Left ventricle myocardium superior (tissue), 1 donor: ENCODE measurements around the gene DRD2. TPM values are rescaled to one million over a fixed set of nuclear protein-coding genes. Genes with fewer than 3 reads are reported as not detected.

Experiments
- ATAC-seq: fragments of 200-7000 bp; cut with Tn5 transposase; one replicate; pipeline ENCODE4 v1.9.1; 2020; ENCODE audit warnings: mild to moderate bottlenecking, moderate library complexity
- DNase-seq: peaks from one replicate; pipeline ENCODE4 v3.0.0-alpha.2; 2020
- intact Hi-C: fragments of 100-400 bp; cut with micrococcal nuclease; formaldehyde crosslinking; loops from one replicate; pipeline ENCODE4 v1.11.0; 2022
- total RNA-seq: library from RNA; stranded (reverse); fragmentation: NEBNext Ultra II Directional; extraction: Animal tissue kit (Norgen Biotek cat#: 25700); gene quantifications from one replicate; pipeline ENCODE4 v1.2.1, GENCODE V29; 2021
- donor health status: DM: no; HTN: yes; CAD: no; lungs with severe emphysema.

DRD2 gene
- total RNA-seq, 1 donor from 2014 or later = not detected

DNA sequence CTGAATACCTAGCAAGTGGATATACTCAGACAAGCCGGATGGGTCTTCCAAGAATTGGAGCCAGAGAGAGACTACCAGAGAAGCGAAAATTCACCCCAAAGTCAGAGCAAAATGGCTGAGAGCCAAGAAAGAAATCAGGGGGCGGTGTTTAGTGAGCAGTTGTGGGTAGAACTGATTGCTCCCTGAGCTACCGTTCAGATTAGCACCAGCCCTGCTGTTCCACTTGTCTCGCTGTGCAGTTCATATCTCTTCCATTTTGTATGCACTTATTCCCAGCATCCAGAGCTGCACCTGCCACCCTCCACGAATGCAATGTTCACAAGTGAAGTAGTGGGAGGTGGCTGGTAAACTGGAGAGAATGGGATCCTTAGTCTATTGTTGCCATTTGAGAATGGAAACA is 25.5 kb downstream of the DRD2 start:
- intact Hi-C loops = no loop called here
- DNase-seq = no peak
- ATAC-seq = no peak

DNA sequence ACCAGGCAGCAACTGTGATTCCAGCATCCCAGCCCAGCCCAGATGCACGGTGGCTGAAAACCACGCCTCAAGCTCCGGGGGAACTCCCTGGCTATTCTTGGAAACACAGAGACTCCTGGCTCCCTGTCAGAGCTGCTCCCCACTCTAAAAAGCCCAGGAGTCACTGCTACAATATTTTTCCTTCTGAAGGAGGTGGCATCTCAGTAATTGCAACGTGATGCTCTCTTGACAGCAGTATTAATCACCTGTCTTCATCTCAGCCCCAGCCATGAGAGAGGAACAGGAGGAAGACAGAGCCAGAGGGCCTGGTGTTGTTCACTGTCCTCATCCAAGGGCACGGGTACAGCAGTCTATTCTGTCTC is 26.9 kb downstream of the DRD2 start:
- intact Hi-C loops = no loop called here
- ATAC-seq (no peak), DNase-seq (no peak)

DNA sequence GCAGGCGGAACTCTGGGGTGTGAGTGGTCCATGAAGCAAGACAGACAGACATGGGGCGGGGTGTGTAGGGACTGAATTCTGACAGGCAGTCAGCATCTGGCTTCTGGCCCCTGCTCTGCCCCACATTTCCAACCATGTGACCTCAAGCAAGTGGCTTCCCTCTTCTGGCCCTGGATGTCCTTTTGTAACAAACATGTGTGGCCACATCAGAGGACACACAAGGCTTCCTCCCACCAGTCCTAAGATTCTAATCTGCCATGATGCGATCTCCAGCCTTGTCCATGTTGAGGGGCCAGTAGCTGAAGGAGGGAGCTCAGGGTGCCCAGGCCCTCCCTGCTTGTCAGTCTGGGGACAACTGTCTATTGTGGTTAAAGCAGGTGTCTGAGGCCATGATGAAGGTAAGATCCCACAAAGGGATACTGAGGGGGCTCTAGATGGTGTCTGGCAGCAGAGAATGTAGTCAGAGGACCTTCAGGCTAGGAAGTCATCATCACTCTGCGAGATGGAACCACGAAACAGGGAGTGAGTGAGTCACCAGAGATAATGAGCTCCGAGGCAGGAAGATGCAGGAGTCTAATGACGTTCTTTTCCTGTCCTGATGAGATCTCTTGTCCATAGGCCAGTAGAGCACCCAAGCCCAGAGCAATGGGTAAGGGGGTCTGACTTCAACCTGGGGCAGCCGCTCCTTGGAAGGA is 27.4 kb downstream of the DRD2 start:
- DNase-seq (no peak), ATAC-seq (no peak)
- intact Hi-C loops = no loop called here

DNA sequence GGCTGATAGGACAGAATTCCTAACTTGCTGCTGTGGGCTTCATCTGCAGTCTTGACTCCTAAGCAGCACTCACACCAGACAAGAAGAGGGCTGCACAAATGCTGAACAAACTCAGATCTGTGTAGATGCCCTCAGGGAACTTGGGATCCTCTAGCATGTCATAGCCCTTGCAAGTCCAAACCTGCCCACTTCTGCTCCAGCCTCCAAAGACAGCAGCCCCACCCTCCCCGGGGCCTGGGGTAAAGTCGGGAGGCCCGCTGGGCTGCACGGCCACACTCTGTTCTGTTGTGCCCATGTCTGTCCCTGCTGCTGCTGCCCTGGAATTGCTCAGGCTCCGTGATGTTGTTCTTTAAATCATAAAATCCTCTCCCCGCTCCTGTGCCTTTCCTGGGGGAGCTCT is 28.3 kb downstream of the DRD2 start:
- DNase-seq (no peak), ATAC-seq (no peak)
- intact Hi-C loops = no loop called here

DNA sequence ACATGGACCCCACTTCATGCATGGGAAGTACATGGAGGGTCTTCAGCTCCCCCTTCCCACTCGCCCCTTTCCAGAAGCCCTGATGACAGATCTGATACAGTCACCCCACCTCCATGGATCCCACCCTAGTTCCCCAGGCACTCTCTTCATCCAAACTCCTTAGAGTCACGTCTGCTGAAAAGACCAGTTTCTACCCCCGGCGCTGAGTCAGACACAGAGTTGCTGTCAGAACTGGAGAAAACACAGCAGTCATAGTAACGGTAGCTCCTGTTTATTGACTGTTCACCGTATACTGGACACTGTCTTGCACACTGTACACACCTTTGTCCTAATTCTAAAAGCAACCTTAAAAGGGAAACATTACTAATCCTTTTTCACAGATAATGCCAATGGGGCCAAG is 29.1 kb downstream of the DRD2 start:
- DNase-seq = no peak
- ATAC-seq = no peak
- intact Hi-C loops = no loop called here

DNA sequence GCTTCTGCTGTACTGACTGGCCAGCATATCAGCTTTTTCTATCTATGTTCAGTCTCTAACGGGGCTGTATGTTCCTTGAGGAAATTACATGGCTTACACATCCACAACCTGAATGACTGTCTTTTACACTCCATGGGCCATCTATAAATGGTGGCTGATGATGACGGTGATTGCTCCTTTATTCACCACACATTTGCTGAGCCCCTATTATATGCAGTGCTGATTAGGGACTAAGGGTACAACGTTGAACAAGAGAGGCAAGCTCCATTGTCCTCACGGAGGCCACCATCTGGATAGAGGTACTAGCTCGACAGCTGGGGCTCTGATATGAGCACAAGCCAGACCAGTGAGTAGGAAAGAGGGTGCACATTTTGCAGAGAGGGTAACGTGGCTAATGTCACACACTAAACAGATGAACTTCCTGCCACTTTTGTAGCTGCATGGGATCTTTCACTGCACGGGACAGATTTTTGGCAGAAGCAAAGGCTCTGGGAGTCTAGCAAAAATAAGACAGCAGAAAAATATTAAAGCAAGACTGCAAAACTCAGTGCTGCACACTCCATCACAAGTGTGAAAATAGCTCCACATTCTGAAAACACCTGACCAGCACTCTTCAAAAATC is 30.6 kb downstream of the DRD2 start:
- no peak for ATAC-seq
- no peak for DNase-seq
- intact Hi-C loops = no loop called here

DNA sequence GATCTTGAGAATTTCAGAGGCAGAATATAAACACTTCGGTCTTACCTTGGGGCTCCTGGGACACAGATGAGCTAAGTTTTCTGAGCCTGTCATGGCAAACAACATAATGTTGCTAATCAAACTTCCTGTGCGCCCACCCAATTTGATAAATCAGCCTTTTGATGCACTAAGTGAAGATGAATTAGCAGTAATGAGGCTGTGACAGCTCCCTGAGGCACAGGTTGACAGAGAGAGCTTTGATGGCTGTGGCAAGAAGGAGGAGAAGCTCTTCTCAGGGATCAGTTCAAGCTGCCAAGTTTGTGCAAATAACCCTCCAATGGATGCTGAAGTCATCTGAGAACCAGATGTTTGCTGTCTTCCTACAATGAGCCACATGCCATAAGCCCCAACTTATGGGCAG is 34.4 kb downstream of the DRD2 start:
- ATAC-seq = no peak
- DNase-seq = no peak
- intact Hi-C loops = no loop called here

DNA sequence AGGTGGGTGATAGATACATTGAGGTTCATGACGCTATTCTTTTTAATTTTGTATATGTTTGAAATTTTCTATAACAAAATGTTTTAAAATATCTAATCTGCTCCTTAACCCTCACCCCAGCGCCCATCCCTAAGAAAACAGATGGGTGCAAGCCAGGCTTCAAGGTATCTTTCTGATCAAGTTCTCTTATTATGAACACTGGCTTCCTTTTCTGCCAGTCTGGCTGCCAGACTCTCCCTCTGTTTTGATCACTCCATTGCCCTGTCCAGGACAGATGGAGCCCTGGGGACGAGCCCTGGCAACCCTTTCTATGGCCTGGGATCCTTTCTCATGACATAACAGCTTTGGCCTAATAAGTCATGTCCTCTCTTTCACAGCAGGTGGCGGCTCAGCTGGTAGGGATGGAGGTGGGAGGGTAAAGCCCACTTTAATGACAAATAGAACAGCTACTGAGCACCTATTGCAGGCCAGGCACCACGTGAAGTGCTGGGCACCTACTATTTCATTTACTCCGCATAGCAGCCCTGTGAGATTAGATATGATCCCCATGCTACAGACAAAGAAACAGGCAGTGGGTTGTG is 38.4 kb downstream of the DRD2 start:
- DNase-seq (no peak), ATAC-seq (no peak)
- intact Hi-C loops = no loop called here

DNA sequence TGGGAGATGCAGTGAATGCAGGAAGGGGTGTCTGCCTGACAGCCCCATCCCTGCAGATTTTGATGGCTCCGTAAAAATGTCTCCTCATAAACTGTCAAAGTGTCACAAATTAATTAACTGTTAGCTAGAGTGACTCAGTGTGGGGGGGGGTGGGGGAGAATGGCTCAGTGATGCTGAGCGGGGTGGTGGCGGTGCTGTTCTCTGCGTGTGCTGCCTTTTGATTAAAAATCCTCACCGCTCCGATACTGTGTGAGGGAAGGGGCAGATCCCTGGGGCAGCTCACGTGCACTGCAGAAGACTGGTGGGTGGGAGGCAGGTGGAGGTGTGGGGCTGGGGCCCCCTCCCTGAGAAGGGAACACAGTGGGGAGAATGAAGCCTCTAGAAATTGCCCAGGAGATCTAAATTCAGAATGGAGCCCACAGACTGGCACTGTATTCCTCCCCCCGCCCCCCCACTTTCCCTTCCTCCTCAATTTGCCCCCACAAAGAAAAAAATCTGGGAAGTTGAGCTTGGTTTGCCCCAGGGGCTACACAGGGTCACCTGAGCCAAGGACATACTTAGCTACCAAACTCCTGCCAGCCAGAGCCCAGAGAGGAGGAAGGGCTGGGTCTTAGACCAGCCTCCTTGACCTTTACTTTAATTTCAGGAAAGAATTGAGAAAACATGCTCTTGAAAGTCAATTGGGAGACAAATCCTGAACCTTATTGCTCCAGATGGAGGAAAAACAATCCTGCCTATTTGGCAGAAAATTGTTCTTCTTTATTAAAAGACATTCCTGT is 39.8 kb downstream of the DRD2 start:
- intact Hi-C loops = no loop called here
- ATAC-seq (no peak), DNase-seq (no peak)

DNA sequence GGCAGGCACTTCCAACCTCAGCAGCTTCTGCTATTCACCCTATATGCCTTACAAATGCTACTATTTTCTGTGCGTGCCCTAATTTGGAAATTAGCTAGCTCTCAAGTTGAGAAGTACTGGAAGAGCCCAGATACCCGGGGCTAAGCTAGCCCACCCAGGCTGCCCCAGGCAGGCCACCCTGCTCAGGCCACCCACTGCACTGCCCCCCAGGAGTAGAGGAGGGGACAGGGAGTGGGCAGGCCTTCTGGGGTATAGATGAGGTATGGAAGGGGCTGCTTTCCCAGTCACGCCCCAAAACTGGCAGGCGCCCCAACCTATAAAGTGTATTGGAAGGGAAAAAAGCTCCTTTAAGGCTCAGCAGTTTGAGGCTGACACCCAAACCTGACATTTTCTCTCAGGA is 43.5 kb downstream of the DRD2 start:
- intact Hi-C loops = no loop called here
- ATAC-seq (no peak), DNase-seq (no peak)

DNA sequence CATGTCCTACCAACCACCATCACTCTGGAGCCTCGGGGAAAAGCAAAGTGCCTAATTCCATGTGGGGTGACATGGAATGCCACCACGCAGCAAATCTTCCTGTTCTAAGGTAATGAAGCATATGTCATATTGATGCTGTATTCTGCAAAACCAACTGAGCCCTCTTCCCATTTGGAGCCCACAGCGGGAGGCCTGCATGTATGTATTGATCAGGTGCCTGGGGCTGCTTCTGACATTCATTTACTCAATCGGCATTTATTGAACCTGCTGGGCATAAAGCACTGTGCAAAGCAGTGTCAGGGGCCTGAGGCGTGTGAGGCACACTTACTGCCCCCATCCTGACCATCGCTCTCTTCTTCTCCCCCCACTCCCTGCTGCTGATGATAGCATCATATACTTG is 48.5 kb downstream of the DRD2 start:
- intact Hi-C loops = no loop called here
- DNase-seq = no peak
- no peak for ATAC-seq

DNA sequence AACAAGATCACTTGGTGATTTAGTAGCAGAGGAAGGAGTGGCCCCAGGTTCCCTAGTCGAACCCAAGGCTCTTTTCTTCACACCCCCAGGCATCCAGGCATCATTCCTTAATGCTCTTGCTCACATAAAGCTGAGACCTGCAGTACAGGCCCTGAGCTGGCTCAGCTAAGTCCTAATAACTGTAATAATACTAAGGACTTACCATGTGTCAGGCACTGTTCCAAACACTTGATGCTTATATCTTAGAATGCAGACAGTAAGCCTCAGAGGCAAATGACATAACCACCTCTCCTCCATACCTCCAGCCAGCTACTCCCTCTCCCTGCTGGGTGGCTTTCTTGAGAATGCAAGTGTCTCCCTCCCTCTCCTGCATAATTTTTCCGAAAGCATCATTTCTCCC is 54.4 kb downstream of the DRD2 start:
- ATAC-seq = no peak
- intact Hi-C loops = no loop called here

DNA sequence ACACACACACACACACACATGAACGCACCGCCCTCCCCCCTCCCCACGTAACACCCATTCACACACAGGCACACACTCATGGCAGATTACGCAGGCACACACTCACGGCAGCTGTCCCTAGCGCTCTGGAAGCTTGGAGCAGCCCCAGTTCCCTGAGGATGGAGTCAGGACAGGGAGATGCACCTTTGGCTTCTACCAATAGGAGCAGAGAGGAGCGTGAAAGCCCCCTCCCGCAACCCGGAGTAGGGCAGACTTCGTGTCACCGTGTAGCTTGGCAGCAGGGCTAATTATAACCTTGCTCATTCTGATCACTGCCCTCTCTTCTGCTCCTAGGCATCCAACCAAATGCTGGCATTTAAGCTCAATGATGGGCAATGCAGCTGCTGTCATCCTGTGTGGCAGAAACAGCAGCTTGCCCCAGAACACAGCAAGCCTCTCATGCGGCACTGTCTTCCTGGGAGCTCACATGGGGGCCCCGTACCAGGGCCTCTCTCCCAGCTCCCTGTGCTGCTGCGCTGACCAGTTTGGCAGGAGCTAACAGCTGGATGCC is 55.7 kb downstream of the DRD2 start:
- peak; percentile 27 for ATAC-seq
- DNase-seq = no peak
- intact Hi-C loops = no loop called here

More for the DNA sequence above, 54.4 kb downstream of the DRD2 start:
- no peak for DNase-seq

DNA sequence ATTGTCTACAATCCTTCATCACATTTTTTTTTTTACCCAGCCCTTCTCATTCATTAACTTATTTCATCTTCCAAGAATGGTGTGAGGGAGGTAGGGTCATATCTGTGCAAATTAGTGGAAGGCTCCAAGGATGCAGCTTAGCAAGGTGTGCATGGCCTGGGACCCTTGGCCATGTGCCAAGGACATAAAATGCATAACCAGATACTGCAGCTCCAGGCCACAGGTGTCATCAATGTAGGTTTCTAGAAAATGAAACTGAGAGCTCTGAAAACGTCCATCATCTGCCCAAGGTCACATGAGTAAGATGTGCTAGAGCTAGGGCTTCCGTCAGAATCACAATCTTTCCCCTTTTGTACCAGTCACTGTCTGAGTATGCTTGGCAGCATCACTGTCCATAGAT is 57.8 kb downstream of the DRD2 start:
- ATAC-seq = no peak
- intact Hi-C loops = no loop called here
- no peak for DNase-seq

DNA sequence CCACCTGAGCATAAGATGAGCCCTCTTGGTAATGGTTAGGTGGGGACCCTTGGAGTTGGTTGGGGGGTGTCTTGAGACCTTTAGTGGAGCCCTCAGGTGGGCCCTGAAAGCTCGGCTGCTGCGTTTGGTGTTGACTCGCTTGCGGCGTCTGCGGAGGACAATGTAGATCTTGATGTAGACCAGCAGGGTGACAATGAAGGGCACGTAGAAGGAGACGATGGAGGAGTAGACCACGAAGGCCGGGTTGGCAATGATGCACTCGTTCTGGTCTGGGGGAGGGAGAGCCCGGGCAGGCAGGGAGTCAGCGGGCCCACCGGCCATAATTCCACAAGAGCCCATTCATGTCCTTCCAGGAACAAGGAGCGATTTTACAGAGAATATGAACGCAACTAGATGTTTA is 59.9 kb downstream of the DRD2 start:
- ATAC-seq = no peak
- no peak for DNase-seq
- intact Hi-C loops = no loop called here

DNA sequence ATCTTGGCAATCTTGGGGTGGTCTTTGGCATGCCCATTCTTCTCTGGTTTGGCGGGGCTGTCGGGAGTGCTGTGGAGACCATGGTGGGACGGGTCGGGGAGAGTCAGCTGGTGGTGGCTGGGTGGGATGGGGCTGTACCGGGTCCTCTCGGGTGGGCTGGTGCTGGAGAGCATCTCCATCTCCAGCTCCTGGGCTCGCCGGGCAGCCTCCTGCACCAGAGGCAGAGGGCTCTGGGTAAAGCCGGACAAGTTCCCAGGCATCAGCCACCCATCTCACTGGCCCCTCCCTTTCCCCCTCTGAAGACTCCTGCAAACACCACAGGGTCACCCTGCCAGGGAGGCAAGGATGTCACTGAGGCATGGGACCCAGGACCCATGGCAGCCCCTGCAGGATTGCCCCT is 62.5 kb downstream of the DRD2 start:
- no peak for ATAC-seq
- intact Hi-C loops = no loop called here
- no peak for DNase-seq

DNA sequence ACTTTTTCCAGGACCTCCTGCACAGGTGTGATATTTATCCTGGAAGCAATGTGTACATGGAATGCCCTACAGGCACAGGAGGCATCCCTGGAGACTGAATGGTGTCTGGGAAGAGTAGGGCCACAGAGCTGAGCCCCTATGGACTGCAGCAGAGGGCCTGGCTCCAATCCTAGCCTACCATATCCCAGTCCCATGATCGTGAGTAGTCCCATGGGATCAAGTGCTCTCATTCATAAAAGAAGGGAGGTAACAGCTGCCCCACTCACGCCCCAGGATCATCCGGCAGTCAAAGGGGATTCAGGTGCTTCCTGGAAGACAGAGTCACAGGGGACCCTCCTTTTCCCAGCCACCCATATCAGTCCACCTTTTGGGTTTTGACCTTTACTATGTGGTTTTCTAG is 63.7 kb downstream of the DRD2 start:
- intact Hi-C loops = no loop called here
- no peak for ATAC-seq

DNA sequence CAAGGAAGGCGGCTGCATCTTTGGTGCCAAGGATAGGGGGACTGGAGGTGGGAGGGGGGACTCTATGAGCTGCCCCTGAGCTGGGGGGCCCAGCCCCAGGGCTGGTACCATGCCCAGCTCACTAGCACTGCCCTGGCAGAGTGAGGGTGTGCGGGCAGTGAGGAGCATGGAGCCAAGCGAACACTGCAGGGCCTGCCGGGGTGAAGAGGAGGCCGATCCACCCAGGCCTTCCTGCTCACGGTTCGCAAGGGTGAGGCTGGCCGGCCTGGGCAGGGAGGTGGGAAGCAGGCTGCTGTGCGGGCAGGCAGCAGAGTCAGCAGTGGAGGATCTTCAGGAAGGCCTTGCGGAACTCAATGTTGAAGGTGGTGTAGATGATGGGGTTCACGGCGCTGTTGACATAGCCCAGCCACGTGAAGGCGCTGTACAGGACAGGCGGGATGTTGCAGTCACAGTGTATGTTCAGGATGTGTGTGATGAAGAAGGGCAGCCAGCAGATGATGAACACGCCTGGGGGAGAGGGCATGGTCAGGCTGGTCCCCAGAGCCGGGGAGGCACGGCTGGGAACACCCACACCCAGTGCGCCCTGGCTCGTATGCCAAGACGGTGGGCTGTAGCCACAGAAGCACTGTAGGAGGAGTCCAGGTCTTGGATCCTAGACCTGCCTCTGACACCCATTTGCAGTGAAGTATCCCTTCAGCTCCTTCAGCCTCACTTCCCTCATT is 64.6 kb downstream of the DRD2 start:
- intact Hi-C loops = no loop called here
- no peak for DNase-seq
- ATAC-seq = no peak

More for the DNA sequence above, 63.7 kb downstream of the DRD2 start:
- DNase-seq = no peak

DNA sequence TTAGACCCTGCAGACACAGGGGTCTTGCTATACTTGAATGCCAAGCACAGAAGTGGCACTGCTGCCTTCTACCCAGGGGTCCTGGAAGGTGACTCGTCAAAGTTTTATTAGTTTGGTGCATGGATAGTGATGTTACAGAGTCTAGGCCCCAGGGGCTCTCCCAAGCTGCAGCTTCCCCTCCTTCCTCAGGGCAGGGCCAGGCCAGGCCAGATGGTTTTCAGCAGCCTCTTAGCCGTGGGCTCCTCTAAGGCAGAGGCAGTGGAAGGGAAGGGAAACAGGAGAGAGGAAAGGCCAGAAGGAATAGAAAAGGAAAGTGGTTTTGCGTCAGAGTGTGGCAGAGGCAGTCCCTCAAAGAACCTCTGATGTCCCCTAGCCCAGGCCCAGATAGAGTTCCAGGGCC is 65.7 kb downstream of the DRD2 start:
- DNase-seq (no peak), ATAC-seq (no peak)
- intact Hi-C loops = no loop called here

DNA sequence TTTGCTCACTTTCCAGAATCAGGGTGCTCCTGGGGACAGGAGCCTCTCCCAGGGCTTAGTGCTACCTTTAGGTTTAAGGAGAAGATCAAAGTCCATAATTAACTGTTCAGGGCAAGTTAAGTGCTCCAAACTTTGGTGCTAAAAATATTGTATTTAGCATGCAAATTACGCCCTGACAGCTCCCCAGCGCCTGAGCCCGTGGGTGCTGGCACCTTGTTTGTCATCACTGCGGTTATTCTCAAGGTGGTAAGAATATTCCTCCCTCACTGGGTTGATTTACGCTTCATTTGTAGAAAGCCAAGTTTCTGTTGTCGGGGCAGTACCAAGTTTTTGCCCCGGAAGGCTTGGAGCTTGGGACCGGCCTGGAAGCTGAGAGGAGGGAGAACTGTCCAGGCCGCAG is 66.3 kb downstream of the DRD2 start:
- intact Hi-C loops = no loop called here
- DNase-seq = no peak
- ATAC-seq = no peak
